Measurements from ENCODE around the gene MYPOP. TPM values are rescaled to one million over a fixed set of nuclear protein-coding genes. Genes with fewer than 3 reads are reported as not detected.
A peak's percentile ranks its signal among the peaks of the same experiment; 100 is the strongest.

Gene MYPOP
- total RNA-seq, 4 donors from 2014 or later, result 1.3 to 6.8 (median 2.6) TPM

DNA sequence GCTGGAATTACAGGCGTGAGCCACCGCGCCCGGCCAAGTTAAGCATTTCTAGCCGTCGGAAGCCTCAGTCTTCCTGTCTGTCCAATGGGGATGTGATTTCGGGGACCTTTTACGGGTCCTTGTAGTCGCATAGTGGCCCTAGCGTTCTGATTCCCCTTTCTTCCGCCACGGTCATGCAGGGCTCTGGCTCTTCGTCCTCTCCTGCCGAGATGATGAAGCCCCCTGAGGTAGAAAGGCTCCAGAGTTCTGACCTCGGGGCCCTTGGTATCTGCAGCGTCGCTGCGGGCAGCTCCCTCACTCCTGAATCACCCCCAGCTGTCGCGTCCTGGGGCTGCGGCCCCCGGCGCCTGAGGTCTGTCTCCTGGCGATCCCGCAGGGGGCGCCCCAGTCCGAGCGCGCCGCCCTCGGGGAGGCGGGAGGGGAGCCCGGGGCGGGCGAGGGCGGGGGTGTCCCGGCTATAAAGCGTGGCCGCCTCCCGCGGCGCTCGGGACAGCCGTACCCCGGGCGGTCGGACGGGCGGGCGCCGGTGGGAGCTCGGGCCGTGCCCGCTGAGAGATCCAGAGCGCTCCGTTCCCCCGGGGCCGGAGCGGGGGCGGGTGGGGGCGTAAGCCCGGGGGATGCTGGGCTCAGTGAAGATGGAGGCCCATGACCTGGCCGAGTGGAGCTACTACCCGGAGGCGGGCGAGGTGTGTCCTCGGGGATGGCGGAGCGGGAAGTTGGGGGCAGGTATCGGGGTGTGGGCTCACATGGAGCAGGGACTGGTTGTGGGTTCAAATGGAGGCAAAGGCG, 38.4 kb downstream of the MYPOP start, which contains the start of gene FOXA3:
Gene FOXA3 (plus strand): TSS at position 487 of the 789 bp plus-strand sequence. CDS start 131 bp downstream, at position 618.
- DNase-seq (ENCODE audit: low spot score) (no peak), ATAC-seq (ENCODE audit: low FRiP score) (no peak)
- TF ChIP-seq, protein P1, sequence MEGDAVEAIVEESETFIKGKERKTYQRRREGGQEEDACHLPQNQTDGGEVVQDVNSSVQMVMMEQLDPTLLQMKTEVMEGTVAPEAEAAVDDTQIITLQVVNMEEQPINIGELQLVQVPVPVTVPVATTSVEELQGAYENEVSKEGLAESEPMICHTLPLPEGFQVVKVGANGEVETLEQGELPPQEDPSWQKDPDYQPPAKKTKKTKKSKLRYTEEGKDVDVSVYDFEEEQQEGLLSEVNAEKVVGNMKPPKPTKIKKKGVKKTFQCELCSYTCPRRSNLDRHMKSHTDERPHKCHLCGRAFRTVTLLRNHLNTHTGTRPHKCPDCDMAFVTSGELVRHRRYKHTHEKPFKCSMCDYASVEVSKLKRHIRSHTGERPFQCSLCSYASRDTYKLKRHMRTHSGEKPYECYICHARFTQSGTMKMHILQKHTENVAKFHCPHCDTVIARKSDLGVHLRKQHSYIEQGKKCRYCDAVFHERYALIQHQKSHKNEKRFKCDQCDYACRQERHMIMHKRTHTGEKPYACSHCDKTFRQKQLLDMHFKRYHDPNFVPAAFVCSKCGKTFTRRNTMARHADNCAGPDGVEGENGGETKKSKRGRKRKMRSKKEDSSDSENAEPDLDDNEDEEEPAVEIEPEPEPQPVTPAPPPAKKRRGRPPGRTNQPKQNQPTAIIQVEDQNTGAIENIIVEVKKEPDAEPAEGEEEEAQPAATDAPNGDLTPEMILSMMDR (IDR thresholded peaks at IDR 0.05), result peak in 1 of 3 donors; percentile 38

- DNase-seq (ENCODE audit: low spot score) (no peak), ATAC-seq (ENCODE audit: low FRiP score) (no peak)
- TF ChIP-seq, protein P1 (IDR thresholded peaks at IDR 0.05), result no peak
These were observed 39.0 kb downstream of the MYPOP start for GRCh38 chr19:45863335-45863839.

GRCh38 chr19:45862564-45863334, 39.7 kb downstream of the MYPOP start, which contains the start of gene SYMPK:
Gene SYMPK (minus strand): TSS chr19:45863147. CDS start chr19:45854495, 8,652 bp downstream.
- DNase-seq (ENCODE audit: low spot score), result peak; percentile 93
- TF ChIP-seq, protein P1 (IDR thresholded peaks at IDR 0.05), result no peak
- ATAC-seq (ENCODE audit: low FRiP score), result peak; percentile 99

- DNase-seq (ENCODE audit: low spot score), result no peak
- TF ChIP-seq, protein P1 (IDR thresholded peaks at IDR 0.05), result no peak
- ATAC-seq (ENCODE audit: low FRiP score), result no peak
These were observed 40.2 kb downstream of the MYPOP start for GRCh38 chr19:45862271-45862563.

GRCh38 chr19:45860359-45861259, 41.8 kb downstream of the MYPOP start:
- TF ChIP-seq, protein P1 (IDR thresholded peaks at IDR 0.05), result no peak
- DNase-seq (ENCODE audit: low spot score) (no peak), ATAC-seq (ENCODE audit: low FRiP score) (no peak)

DNA sequence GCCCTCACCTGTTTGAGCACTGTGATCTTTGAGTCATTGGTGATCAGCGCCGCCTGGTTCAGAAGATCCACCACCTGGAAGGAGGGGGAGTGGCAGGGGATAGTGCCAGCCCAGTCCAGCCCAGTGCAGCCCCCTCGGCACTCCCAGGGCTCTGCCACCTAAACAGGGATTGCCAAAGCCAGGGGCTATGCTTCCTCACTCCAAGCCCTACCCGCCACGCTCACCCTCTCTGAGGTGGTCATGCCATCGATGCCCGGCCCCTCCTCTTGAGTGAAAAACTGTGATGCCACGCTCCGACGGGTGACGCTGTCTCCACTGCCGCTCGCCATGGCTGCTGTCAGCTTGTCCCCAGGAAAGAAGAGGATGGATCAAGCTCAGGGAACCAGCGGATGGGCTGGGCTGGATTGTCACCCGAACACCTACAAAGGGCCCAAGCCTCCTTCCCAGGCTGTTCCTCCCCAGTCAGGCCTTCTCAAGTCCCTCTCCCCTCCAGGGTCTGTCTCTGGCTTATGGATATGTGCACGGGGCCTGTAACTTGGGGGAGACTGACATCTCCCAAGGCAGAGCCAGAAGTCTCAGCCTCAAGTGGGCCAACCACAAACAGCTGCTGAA, 48.1 kb downstream of the MYPOP start:
- ATAC-seq (ENCODE audit: low FRiP score), result peak; percentile 24
- TF ChIP-seq, protein P1 (IDR thresholded peaks at IDR 0.05), result no peak
- DNase-seq (ENCODE audit: low spot score), result no peak

Measured in omental fat pad (tissue), 4 donors.